ENCODE measurements around the gene SRL.

DNA sequence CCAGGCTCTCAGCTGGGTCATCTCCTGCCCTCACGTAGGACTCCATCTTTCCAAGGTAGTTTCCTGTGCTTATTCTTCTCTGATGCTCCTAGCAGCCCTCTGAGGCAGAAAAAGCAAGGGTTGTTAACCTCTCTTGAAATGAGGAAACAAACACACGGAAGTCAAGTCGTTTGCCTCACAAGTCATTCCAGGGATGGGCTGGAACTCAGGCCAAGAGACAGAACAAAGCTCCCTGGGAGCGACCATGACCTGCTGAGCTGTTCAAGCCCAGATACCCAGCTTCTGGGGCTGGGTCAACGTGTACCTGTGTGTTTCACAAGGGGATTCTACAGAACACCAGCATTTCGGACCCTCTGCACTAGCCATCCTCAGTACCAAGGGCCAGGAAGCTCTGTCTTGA is 28.1 kb downstream of the SRL start:
- no peak for TF ChIP-seq EZH2 (IDR thresholded peaks at IDR 0.05)
- TF ChIP-seq POLR2AphosphoS5 (IDR thresholded peaks at IDR 0.05; ENCODE audit: borderline replicate concordance, low read depth, low read length), result no peak
